IMR-90 (cell line): ENCODE measurements around the gene FLT1. TPM values are rescaled to one million over a fixed set of nuclear protein-coding genes. Genes with fewer than 3 reads are reported as not detected.

ENCODE experiments used
- ATAC-seq: fragments of 200-7000 bp; cut with Tn5 transposase; 2 replicates; pipeline ENCODE4 v1.9.1; 2020; ENCODE audit warnings: low read depth, mild to moderate bottlenecking, moderate library complexity
- BruUV-seq: library from RNA; stranded (reverse); fragments of 400-500 nt; replicated peaks from 2 replicates; lab custom pipeline; 2021; lab: Mats Ljungman, UMichigan
- CTCF ChIA-PET: fragments of 300-600 bp; formaldehyde crosslinking; extraction: SDS; loops from one replicate; lab custom pipeline; 2021; ENCODE audit warnings: antibody characterized with exemption; lab: Yijun Ruan, JAX
- POLR2A ChIA-PET: fragments of 300-600 bp; sonication (Branson Sonifier 250); formaldehyde crosslinking; loops from one replicate; lab custom pipeline; 2022; ENCODE audit warnings: antibody characterized with exemption; ENCODE audit not compliant: unreplicated experiment; lab: Charles Lee
- DNase-seq: peaks from one replicate; pipeline ENCODE4 v3.0.0; 2013
- H2AFZ ChIP-seq: replicated peaks from 2 replicates; pipeline ENCODE3; 2013; ENCODE audit warnings: low read length, mild to moderate bottlenecking; ENCODE audit not compliant: poor library complexity
- H2AK5ac ChIP-seq: 2 replicates; pipeline ENCODE4 v1.6.1; 2013; ENCODE audit warnings: low read depth, low read length, inconsistent platforms
- H2AK9ac ChIP-seq: replicated peaks from 2 replicates; pipeline ENCODE3; 2013; ENCODE audit warnings: mild to moderate bottlenecking, low read depth, low read length, moderate library complexity; ENCODE audit not compliant: poor library complexity
- H2BK120ac ChIP-seq: 2 replicates; pipeline ENCODE4 v1.6.1; 2013; ENCODE audit warnings: low read depth, low read length, inconsistent platforms
- H2BK15ac ChIP-seq: 3 replicates; pipeline ENCODE4 v1.6.1; 2013; ENCODE audit warnings: low read depth, low read length, inconsistent platforms
- H2BK20ac ChIP-seq: 2 replicates; pipeline ENCODE4 v1.6.1; 2013; ENCODE audit warnings: low read depth, mild to moderate bottlenecking, inconsistent platforms, low read length, moderate library complexity
- H2BK5ac ChIP-seq: 2 replicates; pipeline ENCODE4 v1.6.1; 2013; ENCODE audit warnings: mild to moderate bottlenecking, low read depth, low read length, inconsistent platforms; ENCODE audit not compliant: poor library complexity, severe bottlenecking
- H3K14ac ChIP-seq: replicated peaks from 2 replicates; pipeline ENCODE4 v1.6.1; 2013; ENCODE audit warnings: low read depth, low read length, inconsistent platforms
- H3K18ac ChIP-seq: 2 replicates; pipeline ENCODE4 v1.6.1; 2013; ENCODE audit warnings: low read depth, low read length, control low read depth
- H3K23ac ChIP-seq: 2 replicates; pipeline ENCODE4 v1.6.1; 2013; ENCODE audit warnings: low read depth, low read length, inconsistent platforms
- H3K27ac ChIP-seq: 2 replicates; pipeline ENCODE4 v1.5.1; 2013; ENCODE audit warnings: mild to moderate bottlenecking, control low read depth, low read length; ENCODE audit not compliant: insufficient read depth
- H3K27me3 ChIP-seq: 2 replicates; pipeline ENCODE4 v1.6.1; 2013; ENCODE audit warnings: low read length; ENCODE audit not compliant: control insufficient read depth, insufficient read depth
- H3K36me3 ChIP-seq: 2 replicates; pipeline ENCODE4 v1.6.1; 2013; ENCODE audit warnings: low read length, mixed read lengths; ENCODE audit not compliant: control insufficient read depth, insufficient read depth
- H3K4ac ChIP-seq: 2 replicates; pipeline ENCODE4 v1.6.1; 2013; ENCODE audit warnings: low read depth, low read length, inconsistent platforms
- H3K4me1 ChIP-seq: 2 replicates; pipeline ENCODE4 v1.6.1; 2013; ENCODE audit warnings: low read length, mixed read lengths; ENCODE audit not compliant: control insufficient read depth, insufficient read depth
- H3K4me2 ChIP-seq: 2 replicates; pipeline ENCODE4 v1.6.1; 2013; ENCODE audit warnings: low read depth, mild to moderate bottlenecking, control low read depth, low read length, moderate library complexity
- H3K4me3 ChIP-seq: 2 replicates; pipeline ENCODE4 v1.5.1; 2013; ENCODE audit warnings: low read depth, mild to moderate bottlenecking, control low read depth, low read length, moderate library complexity; ENCODE audit not compliant: insufficient read depth
- H3K56ac ChIP-seq: 2 replicates; pipeline ENCODE4 v1.6.1; 2013; ENCODE audit warnings: low read length, inconsistent platforms; ENCODE audit not compliant: insufficient read depth; ENCODE audit errors: extremely low read depth
- H3K79me1 ChIP-seq, 2 experiments: 2 replicates each; pipeline ENCODE4 v1.6.1; 2013; ENCODE audit warnings: low read length in 2 of 2, inconsistent platforms in 1 of 2, low read depth in 1 of 2
- H3K9ac ChIP-seq: 2 replicates; pipeline ENCODE4 v1.6.1; 2013; ENCODE audit warnings: low read depth, low read length, control low read depth
- H3K9me1 ChIP-seq: 2 replicates; pipeline ENCODE4 v1.6.1; 2013; ENCODE audit warnings: low read length, inconsistent platforms; ENCODE audit not compliant: insufficient read depth
- H3K9me3 ChIP-seq: 2 replicates; pipeline ENCODE4 v1.6.1; 2013; ENCODE audit warnings: low read length; ENCODE audit not compliant: control insufficient read depth, insufficient read depth
- H4K20me1 ChIP-seq: 2 replicates; pipeline ENCODE4 v1.6.1; 2013; ENCODE audit warnings: low read length, inconsistent platforms; ENCODE audit not compliant: insufficient read depth
- H4K5ac ChIP-seq: 2 replicates; pipeline ENCODE4 v1.6.1; 2013; ENCODE audit warnings: mild to moderate bottlenecking, low read depth, low read length, control low read depth
- H4K8ac ChIP-seq, 2 experiments: 2 replicates each; pipeline ENCODE4 v1.6.1; 2013; ENCODE audit warnings: low read depth in 2 of 2, low read length in 2 of 2, control low read depth in 1 of 2, inconsistent platforms in 1 of 2
- H4K91ac ChIP-seq: 2 replicates; pipeline ENCODE4 v1.6.1; 2013; ENCODE audit warnings: low read depth, low read length, inconsistent platforms; ENCODE audit not compliant: insufficient read depth
- BHLHE40 ChIP-seq: fragments of 150-350 bp; IDR thresholded peaks from 2 replicates; pipeline ENCODE4 v1.6.1; 2016; ENCODE audit warnings: mild to moderate bottlenecking, low read depth, low read length
- CTCF ChIP-seq: conservative IDR thresholded peaks from 2 replicates; pipeline ENCODE4 v1.5.1; 2012; ENCODE audit warnings: mild to moderate bottlenecking, low read depth, low read length, improper control_type of control experiment
- MXI1 ChIP-seq: IDR thresholded peaks from 2 replicates; pipeline ENCODE4 v1.6.1; 2012; ENCODE audit warnings: low read depth, mild to moderate bottlenecking, low read length, moderate library complexity, borderline replicate concordance
- NFE2L2 ChIP-seq: fragments of 150-350 bp; IDR thresholded peaks from 2 replicates; pipeline ENCODE4 v1.6.1; 2016; ENCODE audit warnings: low read depth, mild to moderate bottlenecking, low read length
- POLR2A ChIP-seq: IDR thresholded peaks from 2 replicates; pipeline ENCODE4 v1.6.1; 2012; ENCODE audit warnings: mild to moderate bottlenecking, low read depth, low read length
- RCOR1 ChIP-seq: IDR thresholded peaks from 2 replicates; pipeline ENCODE4 v1.6.1; 2012; ENCODE audit warnings: mild to moderate bottlenecking, low read length, improper control_type of control experiment; ENCODE audit not compliant: insufficient replicate concordance
- dilution Hi-C: fragments of 300-500 bp; cut with HindIII; formaldehyde crosslinking; loops from one replicate; pipeline ENCODE4 v1.14.3; 2018; ENCODE audit warnings: low sequenced_read_pairs; ENCODE audit not compliant: unreplicated experiment
- in situ Hi-C: fragments of 300-500 bp; cut with MboI; formaldehyde crosslinking; loops from 3 replicates; pipeline ENCODE4 v1.14.3; 2019; ENCODE audit warnings: low sequenced_read_pairs, inconsistent platforms, mixed read lengths
- intact Hi-C: fragments of 100-400 bp; cut with micrococcal nuclease; formaldehyde crosslinking; loops from 2 replicates; pipeline ENCODE4 v1.10.0; 2022
- polyA plus RNA-seq, 3 experiments: library from polyadenylated mRNA; depleted of rRNA; stranded (reverse); fragments of >200 nt; gene quantifications; 2 replicates each; pipeline ENCODE4 v1.2.3, GENCODE V29; 2012; ENCODE audit warnings: low replicate concordance in 1 of 3
- total RNA-seq: library from RNA; depleted of rRNA; stranded (reverse); fragments of >200 nt; gene quantifications from 2 replicates; pipeline ENCODE4 v1.2.3, GENCODE V29; 2012

The FLT1 gene
- total and polyA plus RNA-seq, 2 of the 4 experiments (the other 2 are of a cell fraction) = 4.5 to 10.4 TPM

DNA sequence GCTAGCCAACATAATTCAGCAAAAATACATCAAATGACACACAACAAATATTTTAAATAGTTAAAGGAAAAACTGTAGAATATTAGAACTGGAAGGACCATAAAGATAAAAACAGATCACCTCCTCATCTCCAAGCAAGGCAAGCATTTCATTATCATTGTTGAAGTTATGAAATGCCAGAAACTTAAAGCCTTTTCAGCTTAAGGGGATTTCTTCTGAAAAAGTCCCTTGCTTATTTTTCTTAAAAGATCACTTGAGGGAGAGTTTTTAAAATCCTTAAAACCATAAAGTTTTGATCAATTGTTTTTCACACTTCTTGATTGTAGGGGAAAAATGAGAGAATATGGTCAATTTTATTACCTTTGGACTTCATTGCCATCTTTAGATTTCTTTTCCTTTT lies 37.4 kb downstream of the FLT1 start:
- Histone ChIP-seq H3K4me2 (no peak overlapping the region), H3K4me3 (no peak overlapping the region), H3K79me1 (0 out of 4 replicates have a peak, but pooled peaks cover 0 to under 1% of the 10 kb centered on the region in 2 experiments), H3K9ac (no peak overlapping the region), H2AK5ac (no peak overlapping the region), H3K36me3 (no peaks in the 10 kb centered on the region), H3K4ac (no peak overlapping the region), H3K9me1 (peaks cover under 1% of the 10 kb centered on the region; the same call in 1 of the 2 replicates), H3K9me3 (no peaks in the 10 kb centered on the region), H2BK15ac (no peak overlapping the region), H4K20me1 (no peaks in the 10 kb centered on the region), H3K14ac (no peak overlapping the region), H3K4me1 (no peaks in the 10 kb centered on the region), H3K56ac (no peak overlapping the region), H3K18ac (no peak overlapping the region), H2AFZ (no peak overlapping the region), H4K8ac (no peak overlapping the region), H4K5ac (no peak overlapping the region), H4K91ac (no peak overlapping the region), H3K23ac (no peak overlapping the region), H2BK120ac (no peak overlapping the region), H3K27me3 (no peaks in the 10 kb centered on the region), H2BK20ac (no peak overlapping the region), H3K27ac (no peak overlapping the region), H2AK9ac (no peak overlapping the region), H2BK5ac (no peak overlapping the region)
- BruUV-seq = no TSS peak
- ATAC-seq = no peak
- ChIA-PET POLR2A (interaction anchor here (0.6 kb wide), 1 partner anchor 1049 kb away, joined by 3 read pairs; no protein-coding TSS in a partner anchor), CTCF (no interaction called here)
- TF ChIP-seq NFE2L2 = no peak
- TF ChIP-seq CTCF = no peak
- no peak for TF ChIP-seq RCOR1
- TF ChIP-seq MXI1 = no peak
- no peak for TF ChIP-seq BHLHE40
- TF ChIP-seq POLR2A = no peak
- dilution Hi-C loops = no loop called here
- intact Hi-C loops = no loop called here
- in situ Hi-C loops = no loop called here
- DNase-seq = no peak
